Muscle layer of duodenum (tissue), 2 donors: ENCODE data around the gene PHACTR1.

Experiments
- H3K27ac ChIP-seq: one replicate; pipeline ENCODE4 v1.7.0; 2013; ENCODE audit warnings: mild to moderate bottlenecking, low read length
- H3K27me3 ChIP-seq: one replicate; pipeline ENCODE4 v1.7.0; 2013; ENCODE audit warnings: low read depth, mild to moderate bottlenecking, control low read depth, low read length
- H3K36me3 ChIP-seq, 2 donors: one replicate each; pipeline ENCODE4 v1.7.0; 2013; ENCODE audit warnings: low read length in 2 of 2, control low read depth in 1 of 2, mild to moderate bottlenecking in 1 of 2; ENCODE audit not compliant: insufficient read depth in 2 of 2, control insufficient read depth in 1 of 2
- H3K4me1 ChIP-seq, 2 donors: one replicate each; pipeline ENCODE4 v1.7.0; 2013; ENCODE audit warnings: low read length in 2 of 2, mild to moderate bottlenecking in 2 of 2, control low read depth in 1 of 2, moderate library complexity in 1 of 2; ENCODE audit not compliant: insufficient read depth in 2 of 2, control insufficient read depth in 1 of 2
- H3K4me3 ChIP-seq, 2 donors: one replicate each; pipeline ENCODE4 v1.7.0; 2013; ENCODE audit warnings: low read length in 2 of 2, low read depth in 1 of 2, mild to moderate bottlenecking in 1 of 2
- H3K9me3 ChIP-seq, 2 donors: one replicate each; pipeline ENCODE4 v1.7.0; 2013; ENCODE audit warnings: low read length in 2 of 2, control low read depth in 1 of 2, mild to moderate bottlenecking in 1 of 2; ENCODE audit not compliant: control insufficient read depth in 1 of 2
- donor health status: healthy.

The PHACTR1 gene

DNA sequence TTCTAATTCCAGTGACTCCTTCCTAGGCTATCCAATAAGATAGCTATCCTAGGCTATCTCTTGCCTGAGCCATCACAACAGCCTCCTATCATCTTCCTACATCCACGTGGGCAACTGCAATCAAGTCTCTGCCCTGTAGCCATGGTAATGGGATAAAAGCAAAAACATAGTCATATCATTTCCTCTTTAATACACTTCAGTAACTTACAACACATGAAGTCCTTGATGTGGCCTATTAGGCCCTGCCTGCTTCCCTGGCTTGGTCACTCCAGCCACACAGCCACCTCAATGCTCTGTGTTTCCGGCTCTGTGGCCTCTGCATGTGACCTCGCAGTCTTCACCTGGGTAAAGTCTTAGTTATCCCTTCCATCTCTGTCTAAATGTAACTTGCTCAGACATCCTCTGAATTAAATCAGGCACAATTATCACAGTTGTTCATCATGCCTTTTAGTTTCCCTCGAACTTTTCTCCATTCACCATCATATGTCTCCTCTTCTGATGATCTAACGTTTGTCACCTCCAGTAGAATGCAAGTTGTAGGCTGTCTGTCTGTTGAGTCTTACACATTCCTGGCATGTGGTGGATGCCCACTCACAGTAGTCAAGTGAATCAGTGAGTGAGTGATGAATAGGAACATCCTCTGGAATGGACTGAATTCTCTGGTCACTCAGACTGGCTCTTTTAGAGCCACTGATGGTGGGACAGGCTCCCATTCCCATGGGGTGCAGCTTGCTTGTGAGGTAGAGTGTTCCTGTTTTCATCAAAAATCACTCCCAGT is 382.4 kb downstream of the PHACTR1 start:
- Histone ChIP-seq H3K36me3 (no peaks in the 10 kb centered on the region), H3K27ac (no peak overlapping the region), H3K4me3 (no peak overlapping the region), H3K27me3 (no peaks in the 10 kb centered on the region), H3K9me3 (no peaks in the 10 kb centered on the region), H3K4me1 (peaks cover 0 to 5% of the 10 kb centered on the region in 2 donors)

- H3K27ac ChIP-seq = no peak overlapping the region
- H3K36me3 ChIP-seq = no peaks in the 10 kb centered on the region
- H3K9me3 ChIP-seq = no peaks in the 10 kb centered on the region
- H3K4me3 ChIP-seq = no peak overlapping the region
- H3K27me3 ChIP-seq = no peaks in the 10 kb centered on the region
- peaks cover 0 to 5% of the 10 kb centered on the region in 2 donors for H3K4me1 ChIP-seq
These were observed 383.2 kb downstream of the PHACTR1 start for GRCh38 chr6:13099771-13100170.

DNA sequence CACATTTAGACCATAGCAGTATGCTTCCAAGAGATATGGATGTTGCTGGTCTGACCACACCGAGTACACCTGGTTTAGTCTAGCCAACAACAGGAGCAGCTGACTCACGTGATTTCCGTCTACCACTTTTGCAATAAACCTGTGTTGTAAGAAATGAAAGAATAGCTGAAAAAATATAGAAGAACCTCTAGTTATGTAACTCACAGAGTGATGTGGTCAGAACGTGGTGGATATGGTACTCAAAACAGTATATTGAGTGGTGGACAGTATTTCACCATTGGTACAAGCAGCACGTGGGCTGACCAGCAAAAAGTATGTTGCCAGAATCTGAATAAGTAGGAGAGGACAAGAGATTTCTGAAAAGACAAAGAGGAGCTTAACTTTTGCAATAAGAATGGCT is 384.8 kb downstream of the PHACTR1 start:
- H3K27ac ChIP-seq = no peak overlapping the region
- H3K27me3 ChIP-seq = no peaks in the 10 kb centered on the region
- H3K36me3 ChIP-seq = no peaks in the 10 kb centered on the region
- peaks cover 0 to 5% of the 10 kb centered on the region in 2 donors for H3K4me1 ChIP-seq
- no peaks in the 10 kb centered on the region for H3K9me3 ChIP-seq
- H3K4me3 ChIP-seq = no peak overlapping the region

- peaks cover 0 to 5% of the 10 kb centered on the region in 2 donors for H3K4me1 ChIP-seq
- no peaks in the 10 kb centered on the region for H3K27me3 ChIP-seq
- H3K27ac ChIP-seq = no peak overlapping the region
- H3K36me3 ChIP-seq = no peaks in the 10 kb centered on the region
- H3K4me3 ChIP-seq = no peak overlapping the region
- H3K9me3 ChIP-seq = no peaks in the 10 kb centered on the region
These were observed 385.4 kb downstream of the PHACTR1 start for GRCh38 chr6:13101985-13102384.

DNA sequence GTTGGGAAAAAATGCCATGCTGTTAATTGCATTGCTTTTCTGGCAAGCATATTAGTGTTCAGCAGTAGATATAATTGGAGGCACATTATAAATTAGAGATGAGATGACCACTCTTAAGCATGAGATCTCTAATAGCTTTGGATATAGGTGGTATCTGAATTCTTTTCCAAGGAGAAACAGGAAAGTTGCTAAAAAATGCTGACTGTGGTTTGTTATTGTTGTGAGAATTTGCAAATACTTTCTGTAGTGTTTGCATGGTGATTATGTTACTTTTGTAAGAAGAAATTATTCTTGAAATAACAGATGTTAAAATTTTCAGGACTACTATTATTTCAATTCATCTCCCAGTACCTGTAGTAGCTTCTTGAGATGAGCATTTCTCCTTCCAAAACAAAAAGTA is 386.6 kb downstream of the PHACTR1 start:
- H3K27ac ChIP-seq = no peak overlapping the region
- H3K36me3 ChIP-seq = no peaks in the 10 kb centered on the region

GRCh38 chr6:13105139-13105538 is 388.6 kb downstream of the PHACTR1 start:
- H3K4me1 ChIP-seq = no peaks in the 10 kb centered on the region
- H3K27ac ChIP-seq = no peak overlapping the region
- H3K36me3 ChIP-seq = no peaks in the 10 kb centered on the region
- H3K27me3 ChIP-seq = no peaks in the 10 kb centered on the region
- no peak overlapping the region for H3K4me3 ChIP-seq
- H3K9me3 ChIP-seq = peaks cover 0 to 2% of the 10 kb centered on the region in 2 donors

More for the DNA sequence above, 386.6 kb downstream of the PHACTR1 start:
- Histone ChIP-seq H3K27me3 (no peaks in the 10 kb centered on the region), H3K4me3 (no peak overlapping the region), H3K4me1 (no peaks in the 10 kb centered on the region), H3K9me3 (no peaks in the 10 kb centered on the region)

DNA sequence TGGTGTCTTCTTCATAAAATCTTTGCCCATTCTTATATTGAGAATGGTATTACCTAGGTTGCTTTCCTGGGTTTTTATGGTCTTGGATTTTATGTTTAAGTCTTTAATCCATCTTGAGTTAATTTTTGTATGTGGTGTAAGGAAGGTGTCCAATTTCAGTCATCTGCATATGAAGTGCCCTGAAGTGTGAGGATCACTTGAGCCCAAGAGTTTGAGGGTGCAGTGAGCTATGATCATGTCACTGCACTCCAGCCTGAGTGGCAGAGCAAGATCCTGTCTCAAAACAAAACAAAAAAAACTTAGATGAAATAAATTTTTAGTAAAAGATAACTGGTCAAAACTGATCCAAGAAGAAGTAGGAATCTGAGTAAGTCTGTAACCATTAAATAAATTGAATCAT is 396.4 kb downstream of the PHACTR1 start:
- no peak overlapping the region for H3K27ac ChIP-seq
- no peaks in the 10 kb centered on the region for H3K27me3 ChIP-seq
- peaks cover 5 to 11% of the 10 kb centered on the region in 2 donors for H3K9me3 ChIP-seq
- H3K4me3 ChIP-seq = no peak overlapping the region
- H3K4me1 ChIP-seq = no peaks in the 10 kb centered on the region
- H3K36me3 ChIP-seq = no peaks in the 10 kb centered on the region

DNA sequence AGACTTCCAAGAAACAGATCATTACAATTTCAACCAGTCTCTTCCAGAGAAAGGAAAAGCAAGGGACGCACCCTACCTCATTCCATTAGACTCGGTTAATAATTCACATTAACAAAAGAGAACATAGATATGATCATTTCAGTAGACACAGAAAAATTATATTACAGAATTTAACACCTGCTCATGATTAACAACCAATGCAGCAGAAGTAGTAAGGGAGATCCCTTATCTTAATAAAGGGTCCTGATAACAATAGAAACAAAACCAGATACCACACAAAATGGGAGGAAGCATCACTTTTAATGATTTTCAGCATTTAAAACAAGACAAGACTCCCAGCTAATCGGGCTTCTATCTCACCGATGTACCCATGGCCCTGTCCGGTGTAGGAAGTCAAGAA is 396.8 kb downstream of the PHACTR1 start:
- Histone ChIP-seq H3K4me1 (no peaks in the 10 kb centered on the region), H3K4me3 (no peak overlapping the region), H3K27ac (no peak overlapping the region), H3K9me3 (peaks cover 5 to 11% of the 10 kb centered on the region in 2 donors), H3K27me3 (no peaks in the 10 kb centered on the region), H3K36me3 (no peaks in the 10 kb centered on the region)

DNA sequence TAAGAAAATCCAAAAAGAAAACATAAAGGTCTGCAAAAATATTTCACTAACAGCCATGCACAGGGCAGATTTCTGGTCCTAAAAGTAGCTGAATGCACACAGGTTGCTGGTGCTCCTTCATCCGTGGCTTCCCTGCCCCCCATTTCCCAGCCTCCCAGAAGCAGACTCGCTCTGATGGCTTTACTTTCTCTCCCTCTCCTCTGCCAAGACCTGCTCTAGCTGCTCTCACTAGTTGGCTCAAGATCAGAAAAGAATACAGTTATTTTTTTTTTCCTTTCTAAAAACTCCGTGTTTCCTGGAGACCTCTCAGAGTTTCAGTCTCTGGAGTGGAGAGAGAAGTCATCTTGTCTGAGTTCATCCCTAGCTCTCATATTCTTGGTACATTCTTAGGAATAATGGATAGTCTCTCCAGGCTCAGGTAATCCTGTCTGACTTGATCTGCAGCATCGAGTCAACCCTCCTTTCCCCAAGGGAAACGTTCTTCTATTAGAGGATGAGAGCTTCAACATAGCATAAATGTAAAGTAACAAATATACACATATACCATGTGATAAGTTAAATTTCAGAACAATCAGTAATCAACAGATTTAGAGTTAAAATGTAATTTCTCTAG is 397.5 kb downstream of the PHACTR1 start:
- Histone ChIP-seq H3K27ac (no peak overlapping the region), H3K27me3 (no peaks in the 10 kb centered on the region), H3K9me3 (peaks cover 5 to 11% of the 10 kb centered on the region in 2 donors), H3K4me1 (no peaks in the 10 kb centered on the region), H3K4me3 (no peak overlapping the region), H3K36me3 (no peaks in the 10 kb centered on the region)

DNA sequence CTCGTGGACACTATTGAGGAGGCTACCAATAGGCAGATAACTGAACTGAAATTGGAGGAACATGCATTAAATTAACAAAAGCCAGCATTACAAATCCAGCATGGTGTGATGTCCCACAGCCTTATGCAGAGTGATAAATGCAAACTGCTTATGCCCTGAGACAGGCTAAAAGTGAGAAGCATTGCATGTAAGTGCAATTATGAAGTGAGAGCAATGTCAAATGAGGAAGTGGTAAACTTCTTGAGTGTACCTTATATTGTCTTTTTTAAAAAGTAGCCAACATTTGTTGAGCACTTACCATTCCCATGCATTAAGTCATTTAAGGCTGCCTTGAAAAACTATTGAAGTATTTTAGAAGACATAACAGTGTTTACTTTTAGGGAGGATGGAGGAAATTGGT is 399.6 kb downstream of the PHACTR1 start:
- H3K4me3 ChIP-seq = no peak overlapping the region
- no peak overlapping the region for H3K27ac ChIP-seq
- H3K4me1 ChIP-seq = no peaks in the 10 kb centered on the region
- H3K27me3 ChIP-seq = no peaks in the 10 kb centered on the region
- H3K36me3 ChIP-seq = no peaks in the 10 kb centered on the region
- no peaks in the 10 kb centered on the region for H3K9me3 ChIP-seq

DNA sequence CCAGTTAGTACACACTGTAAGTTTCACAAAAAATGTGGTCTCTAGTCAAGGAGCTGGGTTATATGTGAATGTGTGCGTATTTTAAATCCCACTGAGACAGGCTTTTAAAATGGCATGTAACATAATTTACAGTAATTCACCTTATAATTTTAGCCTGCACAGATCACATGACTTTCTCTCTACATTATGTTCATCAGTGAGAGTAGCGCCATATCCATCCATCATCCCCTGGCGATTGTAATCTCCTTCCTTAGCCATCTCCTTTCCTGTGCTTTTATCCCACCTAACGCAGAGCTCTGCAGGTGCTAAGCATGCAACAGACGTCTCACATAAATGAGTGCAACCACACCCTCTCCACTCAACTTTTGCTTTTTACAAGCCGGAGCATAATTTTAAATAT is 401.0 kb downstream of the PHACTR1 start:
- no peaks in the 10 kb centered on the region for H3K4me1 ChIP-seq

More for the DNA sequence above, 401.0 kb downstream of the PHACTR1 start:
- no peaks in the 10 kb centered on the region for H3K9me3 ChIP-seq
- H3K36me3 ChIP-seq = no peaks in the 10 kb centered on the region
- H3K4me3 ChIP-seq = no peak overlapping the region
- no peak overlapping the region for H3K27ac ChIP-seq
- H3K27me3 ChIP-seq = no peaks in the 10 kb centered on the region
